ENCODE results near the gene PDE9A.

Gene PDE9A

DNA sequence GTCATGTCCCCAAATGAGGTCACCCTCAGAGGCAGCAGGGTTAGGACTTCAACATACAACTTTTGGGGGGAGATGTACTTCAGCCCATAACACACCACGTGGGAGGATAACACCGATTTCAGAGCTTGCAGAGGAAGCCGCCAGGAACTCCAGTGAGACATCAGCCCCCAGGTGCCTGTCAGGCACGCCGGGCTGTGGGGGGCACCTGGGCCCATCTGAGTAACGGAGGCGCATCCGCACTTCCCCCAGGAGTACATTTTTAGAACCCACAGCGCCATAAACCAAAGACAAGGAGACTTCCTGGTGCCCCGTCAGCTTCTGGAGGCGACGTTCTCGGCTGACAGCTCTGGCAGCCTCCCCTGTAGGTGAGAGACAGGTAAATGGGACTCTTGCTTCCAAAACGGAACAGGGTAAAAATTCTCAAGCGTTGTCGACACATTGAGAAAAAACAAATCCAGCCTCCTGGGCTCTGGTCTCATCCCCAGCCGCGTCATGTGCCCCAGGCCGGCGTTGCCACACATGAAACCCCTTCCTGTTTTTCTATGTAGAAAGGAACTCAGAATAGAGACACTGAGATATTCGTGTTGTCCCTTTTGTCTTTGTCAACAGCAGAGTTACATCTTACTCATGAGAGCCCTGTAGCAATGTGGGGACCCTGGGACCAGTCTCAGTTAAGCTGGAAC lies 93.3 kb downstream of the PDE9A start:
- TF ChIP-seq CTCF (IDR thresholded peaks at IDR 0.05; ENCODE audit: extremely low read depth, missing control alignments) = no peak
- no peak for DNase-seq (ENCODE audit: low spot score)

GRCh38 chr21:42747276-42747701 lies 93.9 kb downstream of the PDE9A start:
- no peak for TF ChIP-seq CTCF (IDR thresholded peaks at IDR 0.05; ENCODE audit: extremely low read depth, missing control alignments)

DNA sequence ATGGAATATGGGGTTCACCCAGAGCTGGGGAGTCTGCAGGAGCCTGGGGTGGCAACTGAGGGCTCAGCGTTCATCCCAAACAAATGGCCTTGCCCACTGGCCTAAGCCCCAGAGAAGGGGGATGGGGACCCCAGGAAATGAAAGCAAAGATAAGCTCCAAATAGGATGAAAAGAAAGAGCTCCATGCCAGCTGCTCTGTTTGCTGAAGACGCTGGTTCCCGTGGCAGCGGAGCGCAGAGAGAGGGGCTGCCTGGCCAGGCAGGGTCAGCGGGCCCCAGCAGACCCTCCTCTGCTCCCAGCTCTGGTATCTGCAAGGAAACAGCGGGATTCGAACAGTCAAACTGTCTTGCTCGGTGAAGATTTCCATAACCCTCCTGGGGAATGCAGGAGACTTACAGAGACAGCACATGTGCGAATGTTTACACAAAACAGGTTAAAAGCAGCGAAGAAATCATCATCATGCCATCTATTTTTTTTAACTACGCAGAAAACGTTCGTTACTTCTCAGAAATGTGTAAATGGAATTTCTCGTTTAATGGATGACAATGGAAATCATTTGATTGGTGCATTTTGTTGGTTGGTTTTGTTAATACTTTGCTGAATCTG lies 94.4 kb downstream of the PDE9A start:
- DNase-seq (ENCODE audit: low spot score) = no peak
- no peak for TF ChIP-seq CTCF (IDR thresholded peaks at IDR 0.05; ENCODE audit: extremely low read depth, missing control alignments)

More at GRCh38 chr21:42747276-42747701, 93.9 kb downstream of the PDE9A start:
- DNase-seq (ENCODE audit: low spot score) = no peak

DNA sequence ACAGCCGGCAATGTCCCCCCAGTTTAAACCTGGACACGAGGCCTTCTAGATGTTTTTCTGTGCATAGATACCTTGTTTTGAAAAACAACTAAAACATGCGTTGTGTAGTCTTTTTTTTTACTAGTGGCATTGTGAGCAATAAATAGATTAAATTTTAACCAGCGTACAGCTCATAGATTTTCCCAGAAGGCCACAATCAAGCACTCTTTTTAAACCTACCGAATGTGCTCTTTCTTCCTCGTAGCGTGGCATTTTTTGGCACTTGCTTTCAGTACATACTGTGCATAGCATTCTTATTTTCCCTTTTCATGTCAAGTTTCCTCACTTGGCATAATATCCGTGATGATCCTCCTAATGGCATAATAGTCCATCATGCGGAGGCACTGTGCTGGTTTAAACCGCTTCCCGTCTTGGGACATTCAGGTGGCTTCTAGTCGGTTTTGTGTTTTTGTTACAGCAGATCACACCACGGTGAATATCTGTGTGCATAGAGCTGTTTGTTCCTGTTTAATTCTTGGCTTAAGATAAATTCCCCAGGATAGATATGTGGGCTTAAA lies 95.3 kb downstream of the PDE9A start:
- DNase-seq (ENCODE audit: low spot score) = no peak
- TF ChIP-seq CTCF (IDR thresholded peaks at IDR 0.05; ENCODE audit: extremely low read depth, missing control alignments) = no peak

DNA sequence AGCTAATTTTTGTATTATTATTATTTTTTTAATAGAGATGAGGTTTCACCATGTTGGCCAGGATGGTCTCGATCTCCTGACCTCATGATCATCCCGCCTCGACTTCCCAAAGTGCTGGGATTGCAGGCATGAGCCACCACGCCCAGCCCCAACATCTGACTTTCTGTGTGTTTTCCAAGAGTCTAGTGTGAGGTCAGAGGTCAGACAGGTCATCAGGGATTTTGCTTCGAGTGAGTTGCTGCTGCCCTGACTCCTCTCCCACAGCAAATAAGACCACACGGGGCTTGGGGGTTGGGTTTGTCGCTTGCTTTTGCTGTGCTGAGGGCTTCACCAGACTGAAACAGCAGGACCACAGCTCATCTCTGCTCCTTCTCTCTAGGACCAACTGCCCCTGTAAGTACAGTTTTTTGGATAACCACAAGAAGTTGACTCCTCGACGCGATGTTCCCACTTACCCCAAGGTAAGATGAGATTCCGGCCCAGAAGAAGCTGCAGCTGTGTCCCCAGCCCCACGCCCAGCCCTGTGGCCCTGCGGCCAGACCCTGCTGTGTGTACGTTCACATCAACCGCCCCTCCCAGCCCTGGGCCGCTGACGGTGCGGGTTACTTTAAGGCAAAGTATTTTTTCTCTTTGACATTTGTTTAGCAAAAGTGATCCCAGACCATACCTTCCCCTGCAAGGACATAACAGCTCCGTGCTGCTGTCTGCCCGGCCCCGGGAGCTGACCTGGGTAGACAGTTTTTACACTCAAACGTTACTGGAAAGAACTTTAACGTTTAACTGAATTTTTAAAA lies 97.5 kb downstream of the PDE9A start:
- no peak for TF ChIP-seq CTCF (IDR thresholded peaks at IDR 0.05; ENCODE audit: extremely low read depth, missing control alignments)
- DNase-seq (ENCODE audit: low spot score) = no peak

DNA sequence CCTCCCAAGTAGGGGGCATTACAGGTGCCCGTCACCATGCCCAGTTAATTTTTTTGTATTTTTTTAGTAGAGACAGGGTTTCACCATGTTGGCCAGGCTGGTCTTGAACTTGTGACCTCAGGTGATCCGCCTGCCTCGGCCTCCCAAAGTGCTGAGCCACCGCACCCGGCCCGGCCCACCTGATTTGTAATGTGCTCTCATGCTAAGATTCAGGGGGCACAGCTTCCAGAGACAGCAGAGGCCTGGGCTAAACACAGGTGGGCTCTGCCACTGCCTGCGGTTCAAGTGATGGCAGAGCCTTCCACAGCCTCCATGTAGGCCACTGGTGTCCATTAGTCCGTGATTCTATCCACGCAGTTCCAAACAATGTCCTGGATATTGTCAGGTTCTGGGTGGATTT lies 98.4 kb downstream of the PDE9A start:
- no peak for TF ChIP-seq CTCF (IDR thresholded peaks at IDR 0.05; ENCODE audit: extremely low read depth, missing control alignments)
- DNase-seq (ENCODE audit: low spot score) = no peak

GRCh38 chr21:42753804-42754203 lies 100.4 kb downstream of the PDE9A start:
- TF ChIP-seq CTCF (IDR thresholded peaks at IDR 0.05; ENCODE audit: extremely low read depth, missing control alignments) = no peak
- DNase-seq (ENCODE audit: low spot score) = no peak
